ENCODE measurements around the gene BCAS4. TPM values are rescaled to one million over a fixed set of nuclear protein-coding genes. Genes with fewer than 3 reads are reported as not detected.
"Not testable (repeated sequence)": the region's sequence is repeated elsewhere in the genome, so short reads cannot be mapped to it uniquely, and the experiment has no call there.

Gene BCAS4
- total RNA-seq, 1 experiment from 2014 or later, result 7.6 TPM

DNA sequence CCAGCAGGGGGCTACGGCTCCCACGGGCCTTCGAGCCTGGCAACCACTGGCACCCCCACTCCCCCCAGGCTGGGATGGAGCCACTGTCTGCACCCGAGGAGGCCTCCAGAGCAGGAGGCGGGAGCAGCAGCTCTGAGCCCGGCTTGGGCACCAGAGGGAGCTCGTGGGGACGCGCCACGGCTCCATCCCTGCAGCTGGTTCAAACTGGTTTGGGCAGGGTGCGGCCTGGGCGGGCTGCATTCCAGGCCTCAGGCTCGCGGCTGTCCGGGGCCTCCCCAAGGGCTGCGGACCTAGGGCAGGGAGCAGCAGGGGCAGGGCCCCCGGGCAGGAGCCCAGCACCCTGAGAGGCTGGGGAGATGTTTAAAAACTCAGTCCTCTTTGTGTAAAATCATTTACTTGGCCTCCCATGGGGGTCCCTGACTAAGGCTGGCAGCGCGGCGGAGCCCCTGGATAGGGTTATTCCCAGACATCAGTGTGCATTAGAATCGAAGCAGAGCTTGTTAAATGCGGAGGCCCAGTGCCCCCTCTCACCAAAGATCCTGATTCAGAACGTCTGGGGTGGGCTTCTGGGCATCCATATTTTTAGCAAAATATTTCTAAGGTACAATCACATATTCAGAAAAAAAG lies 4.1 kb upstream of the BCAS4 start:
- Histone ChIP-seq H3K9me2 (ENCODE audit: insufficient read depth) (no peaks in the 10 kb centered on the region), H3F3A (ENCODE audit: insufficient read depth, low read depth) (peaks cover 25% of the 10 kb centered on the region; the same call in 1 of the 2 replicates), H3K27me3 (ENCODE audit: insufficient read depth, low read depth) (no peaks in the 10 kb centered on the region), H3K4me2 (peak overlapping the region; percentile 82), H3K79me2 (ENCODE audit: low read depth) (no peaks in the 10 kb centered on the region), H3K36me3 (ENCODE audit: low read depth) (no peaks in the 10 kb centered on the region), H3K4me3 (peak overlapping the region; percentile 30; the same call in 1 of the 2 replicates), H2AFZ (peak overlapping the region; percentile 77), H3K27ac (peak overlapping the region; percentile 61), H3K9me3 (ENCODE audit: insufficient read depth, low read depth) (no peaks in the 10 kb centered on the region), H3K4me1 (replicated peaks; ENCODE audit: insufficient read depth) (peaks cover 18% of the 10 kb centered on the region), H4K20me1 (ENCODE audit: insufficient read depth) (no peaks in the 10 kb centered on the region)
- intact Hi-C loops (cut with micrococcal nuclease; ENCODE audit: unreplicated experiment), result loop anchor here (1.0 to 10.0 kb wide), 4 partner anchors 28 to 834 kb away; no protein-coding TSS in a partner anchor
- TF ChIP-seq EZH2 (IDR thresholded peaks at IDR 0.05; ENCODE audit: low read depth), result no peak
- TF ChIP-seq, protein P1, sequence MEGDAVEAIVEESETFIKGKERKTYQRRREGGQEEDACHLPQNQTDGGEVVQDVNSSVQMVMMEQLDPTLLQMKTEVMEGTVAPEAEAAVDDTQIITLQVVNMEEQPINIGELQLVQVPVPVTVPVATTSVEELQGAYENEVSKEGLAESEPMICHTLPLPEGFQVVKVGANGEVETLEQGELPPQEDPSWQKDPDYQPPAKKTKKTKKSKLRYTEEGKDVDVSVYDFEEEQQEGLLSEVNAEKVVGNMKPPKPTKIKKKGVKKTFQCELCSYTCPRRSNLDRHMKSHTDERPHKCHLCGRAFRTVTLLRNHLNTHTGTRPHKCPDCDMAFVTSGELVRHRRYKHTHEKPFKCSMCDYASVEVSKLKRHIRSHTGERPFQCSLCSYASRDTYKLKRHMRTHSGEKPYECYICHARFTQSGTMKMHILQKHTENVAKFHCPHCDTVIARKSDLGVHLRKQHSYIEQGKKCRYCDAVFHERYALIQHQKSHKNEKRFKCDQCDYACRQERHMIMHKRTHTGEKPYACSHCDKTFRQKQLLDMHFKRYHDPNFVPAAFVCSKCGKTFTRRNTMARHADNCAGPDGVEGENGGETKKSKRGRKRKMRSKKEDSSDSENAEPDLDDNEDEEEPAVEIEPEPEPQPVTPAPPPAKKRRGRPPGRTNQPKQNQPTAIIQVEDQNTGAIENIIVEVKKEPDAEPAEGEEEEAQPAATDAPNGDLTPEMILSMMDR (conservative IDR thresholded peaks at IDR 0.05), result peak; percentile 73
- no TSS peak for BruUV-seq (replicated peaks)
- ChIA-PET CTCF (interaction anchor here (0.6 to 1.4 kb wide), 5 partner anchors 23 to 687 kb away, joined by 3 to 7 read pairs (median 3); no protein-coding TSS in a partner anchor), POLR2A (ENCODE audit: unreplicated experiment) (interaction anchor here (0.5 to 0.8 kb wide), 5 partner anchors 45 to 137 kb away, joined by 3 to 14 read pairs (median 4); no protein-coding TSS in a partner anchor)
- peak; percentile 86 to 97 for DNase-seq

DNA sequence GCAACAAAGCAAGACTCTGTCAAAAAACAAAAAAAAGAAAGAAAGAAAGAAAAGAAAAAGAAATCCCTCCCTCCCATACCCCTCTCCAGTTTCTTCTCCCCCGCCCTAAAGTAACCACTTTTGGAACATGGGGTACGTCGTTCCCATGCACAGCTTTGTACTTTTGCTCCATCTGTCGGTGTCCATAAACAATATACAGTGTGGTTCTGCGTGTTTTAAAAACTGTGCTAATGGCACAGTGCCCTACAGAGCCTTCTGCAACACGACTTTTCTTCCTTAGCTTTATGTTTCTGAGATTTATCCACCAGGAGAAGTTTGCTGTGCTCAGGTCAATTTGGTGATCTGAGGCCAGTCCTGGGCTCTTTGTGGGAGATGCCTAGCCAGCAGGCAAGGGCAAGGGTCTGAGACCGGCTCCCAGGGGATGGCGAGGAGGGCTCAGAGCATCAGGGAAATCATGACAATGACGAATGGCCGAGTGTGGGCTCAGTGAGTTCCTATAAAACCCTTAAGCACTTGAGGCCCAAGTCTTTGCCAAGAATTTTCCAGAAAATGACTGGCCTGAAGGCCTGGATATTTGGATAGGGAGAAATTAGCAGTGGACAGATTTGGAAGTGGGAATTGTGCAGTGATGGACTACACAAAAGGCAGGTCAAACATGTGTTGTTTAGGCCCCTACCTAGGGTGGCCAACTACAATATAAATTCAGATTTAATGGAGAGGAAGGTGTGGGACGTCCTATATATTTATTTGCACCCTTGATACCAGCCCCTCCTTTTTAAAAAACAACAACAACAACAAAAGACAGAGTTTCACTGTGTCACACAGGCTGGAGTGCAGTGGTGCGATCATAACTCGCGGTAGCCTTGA lies 1.9 kb upstream of the BCAS4 start:
- no peaks in the 10 kb centered on the region for H4K20me1 ChIP-seq (ENCODE audit: insufficient read depth)
- TF ChIP-seq, protein P1 (conservative IDR thresholded peaks at IDR 0.05), result no peak
- TF ChIP-seq EZH2 (IDR thresholded peaks at IDR 0.05; ENCODE audit: low read depth), result no peak
- no peaks in the 10 kb centered on the region for H3K36me3 ChIP-seq (ENCODE audit: low read depth)
- peaks cover 18% of the 10 kb centered on the region for H3K4me1 ChIP-seq (replicated peaks; ENCODE audit: insufficient read depth)
- intact Hi-C loops (cut with micrococcal nuclease; ENCODE audit: unreplicated experiment), result loop anchor here (10.0 kb wide), 2 partner anchors 192 to 832 kb away; no protein-coding TSS in a partner anchor
- no TSS peak for BruUV-seq (replicated peaks)
- H3K27me3 ChIP-seq (ENCODE audit: insufficient read depth, low read depth), result no peaks in the 10 kb centered on the region
- H3K27ac ChIP-seq, result no peak overlapping the region
- H3K79me2 ChIP-seq (ENCODE audit: low read depth), result no peaks in the 10 kb centered on the region
- H2AFZ ChIP-seq, result no peak overlapping the region
- H3K4me2 ChIP-seq, result no peak overlapping the region
- ChIA-PET POLR2A (ENCODE audit: unreplicated experiment) (interaction anchor here (0.6 to 0.7 kb wide), 3 partner anchors 19 to 370 kb away, joined by 3 to 7 read pairs (median 5); partner anchors contain the start of genes DPM1 and MOCS3), CTCF (interaction anchor here (0.6 to 2.2 kb wide), 26 partner anchors 11 to 1365 kb away, joined by 3 to 18 read pairs (median 5); partner anchors contain the start of genes ADNP and MOCS3)
- no peaks in the 10 kb centered on the region for H3K9me3 ChIP-seq (ENCODE audit: insufficient read depth, low read depth)
- DNase-seq, result no peak
- H3K9me2 ChIP-seq (ENCODE audit: insufficient read depth), result no peaks in the 10 kb centered on the region
- no peak overlapping the region for H3K4me3 ChIP-seq
- peaks cover 20% of the 10 kb centered on the region; the same call in 1 of the 2 replicates for H3F3A ChIP-seq (ENCODE audit: insufficient read depth, low read depth)

DNA sequence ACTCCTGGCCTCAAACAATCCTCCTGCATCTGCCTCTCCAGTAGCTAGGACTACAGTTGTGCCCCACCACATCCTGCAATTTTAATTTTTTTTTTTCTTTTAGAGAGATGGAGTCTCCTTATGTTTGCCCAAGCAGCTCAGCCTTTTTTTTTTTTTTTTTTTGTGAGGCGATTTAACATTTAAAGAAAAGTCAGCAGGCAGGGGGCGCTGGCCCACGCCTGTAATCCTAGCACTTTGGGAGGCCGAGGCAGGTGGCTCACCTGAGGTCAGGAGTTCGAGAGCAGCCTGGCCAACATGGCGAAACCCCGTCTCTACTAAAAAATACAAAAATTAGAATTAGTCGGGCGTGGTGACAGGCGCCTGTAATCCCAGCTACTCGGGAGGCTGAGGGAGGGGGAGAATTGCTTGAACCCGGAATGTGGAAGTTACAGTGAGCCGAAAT lies 1.3 kb upstream of the BCAS4 start:
- TF ChIP-seq, protein P1 (conservative IDR thresholded peaks at IDR 0.05), result peak; percentile 70

More for the DNA sequence above, 1.3 kb upstream of the BCAS4 start:
- not testable (repeated sequence) for H3K4me3 ChIP-seq; H4K20me1 ChIP-seq (ENCODE audit: insufficient read depth); H3K27me3 ChIP-seq (ENCODE audit: insufficient read depth, low read depth); H3K79me2 ChIP-seq (ENCODE audit: low read depth); BruUV-seq (replicated peaks); H3K27ac ChIP-seq; H2AFZ ChIP-seq; H3K36me3 ChIP-seq (ENCODE audit: low read depth); H3K9me2 ChIP-seq (ENCODE audit: insufficient read depth); H3K4me2 ChIP-seq; H3K9me3 ChIP-seq (ENCODE audit: insufficient read depth, low read depth)
- DNase-seq, result peak; percentile 22 to 46
- Histone ChIP-seq H3F3A (ENCODE audit: insufficient read depth, low read depth) (peaks cover 15% of the 10 kb centered on the region; the same call in 1 of the 2 replicates), H3K4me1 (replicated peaks; ENCODE audit: insufficient read depth) (peaks cover 18% of the 10 kb centered on the region)
- ChIA-PET POLR2A (ENCODE audit: unreplicated experiment) (interaction anchor here (0.6 to 0.7 kb wide), 2 partner anchors 165 to 371 kb away, joined by 3 to 5 read pairs; partner anchors contain the start of genes DPM1 and MOCS3), CTCF (interaction anchor here (0.6 to 2.2 kb wide), 25 partner anchors 11 to 901 kb away, joined by 3 to 18 read pairs (median 5); partner anchors contain the start of genes ADNP and MOCS3)
- intact Hi-C loops (cut with micrococcal nuclease; ENCODE audit: unreplicated experiment), result loop anchor here (1.0 to 10.0 kb wide), 4 partner anchors 138 to 831 kb away; partner anchors contain the start of gene ADNP

All from PC-9 (cell line).